Measurements from ENCODE around the gene LRRIQ1.
"Not testable (repeated sequence)": the region's sequence is repeated elsewhere in the genome, so short reads cannot be mapped to it uniquely, and the experiment has no call there.

Gene LRRIQ1

GRCh38 chr12:85190728-85191127 is 154.6 kb downstream of the LRRIQ1 start:
- DNase-seq, result no peak

GRCh38 chr12:85203809-85204208 is 167.7 kb downstream of the LRRIQ1 start:
- not testable (repeated sequence) for DNase-seq

GRCh38 chr12:85206543-85206942 is 170.4 kb downstream of the LRRIQ1 start:
- DNase-seq, result no peak

- DNase-seq, result not testable (repeated sequence)
Observed at GRCh38 chr12:85224339-85224738, 188.2 kb downstream of the LRRIQ1 start.

GRCh38 chr12:85225501-85225900 is 189.3 kb downstream of the LRRIQ1 start:
- DNase-seq, result no peak

- DNase-seq, result no peak
Observed at GRCh38 chr12:85237327-85237726, 201.2 kb downstream of the LRRIQ1 start.

- no peak for DNase-seq
Observed at GRCh38 chr12:85244561-85244960, 208.4 kb downstream of the LRRIQ1 start.

- no peak for DNase-seq
Observed at GRCh38 chr12:85253853-85254252, 217.7 kb downstream of the LRRIQ1 start.

- no peak for DNase-seq
Observed at GRCh38 chr12:85257671-85258070, 221.5 kb downstream of the LRRIQ1 start.

GRCh38 chr12:85260447-85260846 is 224.3 kb downstream of the LRRIQ1 start:
- no peak for DNase-seq

- no peak for DNase-seq
Observed at GRCh38 chr12:85260896-85261295, 224.7 kb downstream of the LRRIQ1 start.

GRCh38 chr12:85266356-85266755 is 230.2 kb downstream of the LRRIQ1 start:
- no peak for DNase-seq

- no peak for DNase-seq
Observed at GRCh38 chr12:85273381-85274314, 237.5 kb downstream of the LRRIQ1 start.

- DNase-seq, result no peak
Observed at GRCh38 chr12:85274315-85274651, 238.1 kb downstream of the LRRIQ1 start.

- DNase-seq, result no peak
Observed at GRCh38 chr12:85275374-85275773, 239.2 kb downstream of the LRRIQ1 start.

- peak; percentile 57 for DNase-seq
Observed at GRCh38 chr12:85277191-85277590, 241.0 kb downstream of the LRRIQ1 start.

GRCh38 chr12:85277900-85278597 is 241.9 kb downstream of the LRRIQ1 start:
- no peak for DNase-seq

- DNase-seq, result no peak
Observed at GRCh38 chr12:85278598-85279448, 242.7 kb downstream of the LRRIQ1 start.

- DNase-seq, result no peak
Observed at GRCh38 chr12:85279449-85280164, 243.5 kb downstream of the LRRIQ1 start.

- DNase-seq, result peak; percentile 51
Observed at GRCh38 chr12:85280165-85280983, 244.2 kb downstream of the LRRIQ1 start, which contains the start of gene ALX1. Gene ALX1 (plus strand): TSS chr12:85280220. CDS start chr12:85280262, 42 bp downstream.

GRCh38 chr12:85280984-85281630 is 245.0 kb downstream of the LRRIQ1 start:
- DNase-seq, result peak; percentile 33

Measured in NCI-H1092 treated with DMSO at 0.1 percent for 48 hours (cell line).